Measurements from ENCODE around the gene KDM4C. TPM values are rescaled to one million over a fixed set of nuclear protein-coding genes. Genes with fewer than 3 reads are reported as not detected.
A peak's percentile ranks its signal among the peaks of the same experiment; 100 is the strongest.

The KDM4C gene
- total RNA-seq, 1 experiment from 2014 or later, result 16.2 TPM

DNA sequence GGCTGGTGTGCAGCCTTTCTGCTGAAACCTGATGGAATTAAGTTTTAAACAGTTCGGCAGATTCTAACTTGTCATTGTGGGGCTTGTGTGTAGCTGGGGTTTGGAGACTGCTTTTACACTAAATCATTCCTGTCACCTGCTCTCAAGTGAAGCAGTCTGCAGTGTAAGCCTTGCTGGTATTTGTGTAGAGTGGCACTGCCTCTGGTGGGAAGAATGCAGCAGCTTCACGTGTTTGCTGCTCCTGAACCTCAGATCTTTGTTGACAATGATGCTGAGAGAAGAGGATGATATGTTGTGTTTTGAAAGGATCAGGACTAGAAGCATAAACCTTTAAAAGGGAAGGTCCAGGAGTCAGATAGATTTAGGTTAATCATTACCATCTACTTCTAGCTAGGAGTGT is 88.1 kb downstream of the KDM4C start:
- Mint-ChIP-seq H3K4me3 (ENCODE audit: low read depth, unreplicated experiment) (no peak overlapping the region), H3K4me1 (ENCODE audit: low read depth, unreplicated experiment) (peaks cover 12% of the 10 kb centered on the region), H3K9me3 (ENCODE audit: low read depth, unreplicated experiment) (no peaks in the 10 kb centered on the region), H3K27ac (ENCODE audit: unreplicated experiment) (no peak overlapping the region), H3K27me3 (ENCODE audit: unreplicated experiment) (no peaks in the 10 kb centered on the region), H3K36me3 (ENCODE audit: insufficient read depth, unreplicated experiment) (peaks cover 3% of the 10 kb centered on the region)
- no TSS peak for BruUV-seq (replicated peaks)
- CTCF ChIA-PET, result no interaction called here
- no peak for DNase-seq
- intact Hi-C loops (cut with micrococcal nuclease; ENCODE audit: unreplicated experiment), result no loop called here
- TF ChIP-seq, protein P1, sequence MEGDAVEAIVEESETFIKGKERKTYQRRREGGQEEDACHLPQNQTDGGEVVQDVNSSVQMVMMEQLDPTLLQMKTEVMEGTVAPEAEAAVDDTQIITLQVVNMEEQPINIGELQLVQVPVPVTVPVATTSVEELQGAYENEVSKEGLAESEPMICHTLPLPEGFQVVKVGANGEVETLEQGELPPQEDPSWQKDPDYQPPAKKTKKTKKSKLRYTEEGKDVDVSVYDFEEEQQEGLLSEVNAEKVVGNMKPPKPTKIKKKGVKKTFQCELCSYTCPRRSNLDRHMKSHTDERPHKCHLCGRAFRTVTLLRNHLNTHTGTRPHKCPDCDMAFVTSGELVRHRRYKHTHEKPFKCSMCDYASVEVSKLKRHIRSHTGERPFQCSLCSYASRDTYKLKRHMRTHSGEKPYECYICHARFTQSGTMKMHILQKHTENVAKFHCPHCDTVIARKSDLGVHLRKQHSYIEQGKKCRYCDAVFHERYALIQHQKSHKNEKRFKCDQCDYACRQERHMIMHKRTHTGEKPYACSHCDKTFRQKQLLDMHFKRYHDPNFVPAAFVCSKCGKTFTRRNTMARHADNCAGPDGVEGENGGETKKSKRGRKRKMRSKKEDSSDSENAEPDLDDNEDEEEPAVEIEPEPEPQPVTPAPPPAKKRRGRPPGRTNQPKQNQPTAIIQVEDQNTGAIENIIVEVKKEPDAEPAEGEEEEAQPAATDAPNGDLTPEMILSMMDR (IDR thresholded peaks at IDR 0.05; ENCODE audit: unreplicated experiment), result no peak

DNA sequence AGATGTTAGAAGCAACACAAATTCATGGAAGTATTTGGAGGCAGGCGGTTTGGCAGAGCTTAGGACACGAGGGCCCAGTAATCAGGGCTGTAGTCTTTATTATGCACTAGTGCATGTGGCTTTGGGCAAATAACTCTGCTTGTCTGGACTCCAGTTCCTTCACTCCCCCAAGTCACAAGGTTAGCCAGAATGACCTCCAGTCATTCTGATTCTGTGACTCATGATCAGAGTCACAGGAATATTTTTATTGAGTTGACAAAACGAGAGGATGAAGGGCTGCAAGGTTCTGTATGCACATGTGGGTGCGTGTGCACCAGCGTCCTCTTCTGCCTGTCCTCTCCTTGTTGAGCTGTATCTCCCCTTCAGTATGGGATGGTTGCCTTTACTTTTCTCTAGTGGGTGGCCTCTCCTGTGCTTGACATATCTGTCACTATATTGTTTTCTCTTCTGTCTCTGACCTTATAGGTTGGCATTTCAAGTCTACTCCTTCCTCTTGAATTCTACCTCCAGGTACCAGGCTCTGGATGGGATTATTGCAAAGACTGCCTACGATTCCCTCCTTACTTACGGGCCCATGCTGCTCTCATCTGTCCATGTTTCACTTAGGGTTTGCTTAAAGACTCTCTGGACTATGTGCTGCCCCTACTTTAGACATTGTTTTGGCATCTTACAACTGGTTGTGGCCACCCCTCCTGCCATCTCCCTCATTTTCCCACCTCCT is 94.6 kb downstream of the KDM4C start:
- no peaks in the 10 kb centered on the region for H3K27me3 Mint-ChIP-seq (ENCODE audit: unreplicated experiment)
- intact Hi-C loops (cut with micrococcal nuclease; ENCODE audit: unreplicated experiment), result no loop called here
- CTCF ChIA-PET, result no interaction called here
- no peak for DNase-seq
- TF ChIP-seq, protein P1 (IDR thresholded peaks at IDR 0.05; ENCODE audit: unreplicated experiment), result no peak
- H3K9me3 Mint-ChIP-seq (ENCODE audit: low read depth, unreplicated experiment), result no peaks in the 10 kb centered on the region
- H3K4me1 Mint-ChIP-seq (ENCODE audit: low read depth, unreplicated experiment), result peaks cover 12% of the 10 kb centered on the region
- BruUV-seq (replicated peaks), result no TSS peak
- no peak overlapping the region for H3K27ac Mint-ChIP-seq (ENCODE audit: unreplicated experiment)
- H3K4me3 Mint-ChIP-seq (ENCODE audit: low read depth, unreplicated experiment), result peak overlapping the region; percentile 10
- no peaks in the 10 kb centered on the region for H3K36me3 Mint-ChIP-seq (ENCODE audit: insufficient read depth, unreplicated experiment)

DNA sequence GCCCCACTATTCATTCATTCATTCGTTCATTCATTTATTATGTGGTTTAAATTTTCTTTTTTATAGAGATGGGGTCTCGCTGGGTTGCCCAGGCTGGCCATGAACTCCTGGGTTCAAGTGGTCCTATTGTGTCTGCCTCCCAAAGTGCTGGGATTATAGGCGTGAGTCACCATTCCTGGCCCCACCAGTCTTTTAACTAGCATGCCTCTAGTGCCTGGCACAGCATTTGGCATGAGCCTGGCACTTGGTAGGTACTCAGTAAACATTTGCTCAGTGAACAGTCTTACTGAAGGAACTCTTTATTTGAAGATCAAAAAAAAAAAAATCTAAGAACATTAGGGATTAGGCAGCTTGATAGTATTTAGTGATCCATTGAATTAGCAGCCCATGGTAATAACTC is 98.1 kb downstream of the KDM4C start:
- Mint-ChIP-seq H3K4me3 (ENCODE audit: low read depth, unreplicated experiment) (no peak overlapping the region), H3K9me3 (ENCODE audit: low read depth, unreplicated experiment) (no peaks in the 10 kb centered on the region), H3K4me1 (ENCODE audit: low read depth, unreplicated experiment) (peaks cover 12% of the 10 kb centered on the region), H3K27ac (ENCODE audit: unreplicated experiment) (no peak overlapping the region), H3K27me3 (ENCODE audit: unreplicated experiment) (no peaks in the 10 kb centered on the region), H3K36me3 (ENCODE audit: insufficient read depth, unreplicated experiment) (no peaks in the 10 kb centered on the region)
- TF ChIP-seq, protein P1 (IDR thresholded peaks at IDR 0.05; ENCODE audit: unreplicated experiment), result no peak
- CTCF ChIA-PET, result interaction anchor here (0.5 to 0.6 kb wide), 2 partner anchors 14 to 770 kb away, joined by 5 read pairs; no protein-coding TSS in a partner anchor
- peak; percentile 18 for DNase-seq
- intact Hi-C loops (cut with micrococcal nuclease; ENCODE audit: unreplicated experiment), result no loop called here
- BruUV-seq (replicated peaks), result no TSS peak

DNA sequence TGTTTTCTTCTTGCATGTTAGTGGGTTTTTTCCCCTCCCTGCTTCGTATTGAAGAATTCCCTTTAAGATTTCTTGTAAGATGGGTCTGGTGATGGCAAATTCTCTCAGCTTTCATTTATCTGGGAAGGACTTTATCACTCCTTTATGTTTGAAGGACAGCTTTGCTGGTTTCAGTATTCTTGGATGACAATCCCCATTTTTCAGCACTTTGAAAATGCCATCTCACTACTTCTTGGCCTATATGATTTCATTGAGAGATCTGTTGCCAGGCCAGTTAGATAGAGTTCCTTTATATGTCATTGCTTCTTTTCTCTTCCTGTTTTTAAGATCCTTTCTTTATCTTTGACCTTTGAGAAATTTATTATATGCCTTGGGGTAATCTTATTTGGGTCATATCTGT is 106.3 kb downstream of the KDM4C start:
- no peak for DNase-seq
- no peak overlapping the region for H3K27ac Mint-ChIP-seq (ENCODE audit: unreplicated experiment)
- intact Hi-C loops (cut with micrococcal nuclease; ENCODE audit: unreplicated experiment), result no loop called here
- no peaks in the 10 kb centered on the region for H3K36me3 Mint-ChIP-seq (ENCODE audit: insufficient read depth, unreplicated experiment)
- no peaks in the 10 kb centered on the region for H3K27me3 Mint-ChIP-seq (ENCODE audit: unreplicated experiment)
- H3K4me1 Mint-ChIP-seq (ENCODE audit: low read depth, unreplicated experiment), result no peaks in the 10 kb centered on the region
- TF ChIP-seq, protein P1 (IDR thresholded peaks at IDR 0.05; ENCODE audit: unreplicated experiment), result no peak
- BruUV-seq (replicated peaks), result no TSS peak
- CTCF ChIA-PET, result no interaction called here
- no peak overlapping the region for H3K4me3 Mint-ChIP-seq (ENCODE audit: low read depth, unreplicated experiment)
- H3K9me3 Mint-ChIP-seq (ENCODE audit: low read depth, unreplicated experiment), result no peaks in the 10 kb centered on the region
